GM08714 (cell line): ENCODE data around the gene YTHDC1.
"Not testable (repeated sequence)": the region's sequence is repeated elsewhere in the genome, so short reads cannot be mapped to it uniquely, and the experiment has no call there.

ENCODE experiments used
- H3K4me3 ChIP-seq: fragments of 200-500 bp; sonication (Bioruptor generic); 2 replicates; pipeline ENCODE4 v1.5.1; 2014; ENCODE audit warnings: mild to moderate bottlenecking, low read length, inconsistent platforms
- ZNF274 ChIP-seq: IDR thresholded peaks from 2 replicates; pipeline ENCODE4 v1.6.1; 2012; ENCODE audit warnings: mild to moderate bottlenecking, low read depth, low read length

Gene YTHDC1

GRCh38 chr4:68349649-68350360 lies at the start of gene YTHDC1:
TSS of gene YTHDC1 (minus strand) at chr4:68350090. CDS start at chr4:68349753, 337 bp downstream.
- peak within 1 kb of the TSS; percentile 100 for H3K4me3 ChIP-seq
- TF ChIP-seq ZNF274, result no peak

- H3K4me3 ChIP-seq, result no peak overlapping the region
- TF ChIP-seq ZNF274, result no peak
Observed at GRCh38 chr4:68399306-68399705, 49.4 kb upstream of the YTHDC1 start.

DNA sequence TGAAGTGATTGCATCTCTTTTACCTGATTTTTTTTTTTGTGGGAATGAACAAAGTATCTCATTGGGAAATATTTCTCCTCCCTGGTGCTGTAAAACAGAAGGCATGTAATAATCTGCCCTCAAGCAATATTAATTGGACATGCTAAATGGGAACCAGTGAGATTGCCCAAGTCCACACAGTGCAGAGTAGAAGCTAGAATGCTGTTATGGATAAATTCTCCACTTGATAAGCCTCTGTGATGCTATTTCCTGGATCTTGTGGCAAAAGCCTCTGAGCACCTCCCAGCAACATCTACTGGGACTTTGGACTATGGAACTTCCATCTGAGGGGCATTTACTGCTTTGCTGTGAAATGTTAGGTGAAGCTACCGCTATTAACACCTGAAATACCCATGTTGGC lies 46.9 kb upstream of the YTHDC1 start:
- no peak overlapping the region for H3K4me3 ChIP-seq
- TF ChIP-seq ZNF274, result no peak

DNA sequence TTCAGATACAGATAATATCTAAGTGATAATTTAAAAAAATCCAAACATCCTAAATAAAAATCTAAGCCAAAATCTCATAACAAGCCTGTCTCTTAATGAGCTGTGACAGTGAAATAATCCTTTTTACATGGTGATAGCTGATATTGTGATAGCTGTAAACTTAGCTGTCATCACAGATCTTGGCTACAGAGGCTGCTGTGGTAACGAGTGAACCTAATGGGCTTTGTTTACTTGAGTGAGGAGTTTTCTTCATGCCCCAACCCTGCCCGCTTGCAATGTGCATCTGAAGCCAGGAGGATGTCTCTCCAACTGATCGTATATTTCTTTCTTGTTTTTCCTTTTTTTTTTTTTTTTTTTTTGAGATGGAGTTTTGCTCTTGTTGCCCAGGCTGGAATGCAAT lies 41.5 kb upstream of the YTHDC1 start:
- H3K4me3 ChIP-seq, result no peak overlapping the region
- no peak for TF ChIP-seq ZNF274

GRCh38 chr4:68390205-68390935 lies 40.5 kb upstream of the YTHDC1 start:
- TF ChIP-seq ZNF274, result no peak
- no peak overlapping the region for H3K4me3 ChIP-seq

DNA sequence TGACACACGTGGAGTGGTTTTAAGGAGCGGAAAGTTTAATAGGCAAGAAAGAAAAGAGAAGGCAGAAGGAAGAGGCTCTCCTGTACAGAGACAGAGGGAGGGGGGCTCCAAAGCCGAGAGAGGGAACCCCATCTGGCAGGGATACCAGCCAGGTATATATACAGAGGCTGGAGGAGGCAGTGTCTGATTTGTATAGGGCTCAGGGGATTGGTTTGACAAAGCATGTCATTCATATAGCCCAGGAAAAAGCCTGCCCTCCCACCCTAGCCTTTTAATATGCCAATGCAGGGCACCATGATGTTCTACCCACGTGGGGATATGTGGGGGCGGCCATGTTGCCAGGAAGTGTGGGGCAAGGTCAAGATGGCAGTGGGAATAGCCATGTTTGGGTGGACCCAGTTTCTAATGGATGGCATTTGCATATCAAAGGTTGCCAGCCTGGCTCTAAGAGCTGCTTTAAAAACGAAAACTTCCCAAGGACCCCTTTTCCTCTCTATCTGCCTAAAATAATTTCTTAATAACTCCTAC lies 39.6 kb upstream of the YTHDC1 start:
- not testable (repeated sequence) for H3K4me3 ChIP-seq

GRCh38 chr4:68388347-68388865 lies 38.5 kb upstream of the YTHDC1 start:
- TF ChIP-seq ZNF274, result no peak

GRCh38 chr4:68385267-68385666 lies 35.4 kb upstream of the YTHDC1 start:
- no peak for TF ChIP-seq ZNF274
- H3K4me3 ChIP-seq, result no peak overlapping the region

More at GRCh38 chr4:68388347-68388865, 38.5 kb upstream of the YTHDC1 start:
- H3K4me3 ChIP-seq, result no peak overlapping the region

GRCh38 chr4:68383115-68383514 lies 33.2 kb upstream of the YTHDC1 start:
- no peak for TF ChIP-seq ZNF274

GRCh38 chr4:68378226-68378625 lies 28.3 kb upstream of the YTHDC1 start:
- no peak for TF ChIP-seq ZNF274
- no peak overlapping the region for H3K4me3 ChIP-seq

More at GRCh38 chr4:68383115-68383514, 33.2 kb upstream of the YTHDC1 start:
- no peak overlapping the region for H3K4me3 ChIP-seq

DNA sequence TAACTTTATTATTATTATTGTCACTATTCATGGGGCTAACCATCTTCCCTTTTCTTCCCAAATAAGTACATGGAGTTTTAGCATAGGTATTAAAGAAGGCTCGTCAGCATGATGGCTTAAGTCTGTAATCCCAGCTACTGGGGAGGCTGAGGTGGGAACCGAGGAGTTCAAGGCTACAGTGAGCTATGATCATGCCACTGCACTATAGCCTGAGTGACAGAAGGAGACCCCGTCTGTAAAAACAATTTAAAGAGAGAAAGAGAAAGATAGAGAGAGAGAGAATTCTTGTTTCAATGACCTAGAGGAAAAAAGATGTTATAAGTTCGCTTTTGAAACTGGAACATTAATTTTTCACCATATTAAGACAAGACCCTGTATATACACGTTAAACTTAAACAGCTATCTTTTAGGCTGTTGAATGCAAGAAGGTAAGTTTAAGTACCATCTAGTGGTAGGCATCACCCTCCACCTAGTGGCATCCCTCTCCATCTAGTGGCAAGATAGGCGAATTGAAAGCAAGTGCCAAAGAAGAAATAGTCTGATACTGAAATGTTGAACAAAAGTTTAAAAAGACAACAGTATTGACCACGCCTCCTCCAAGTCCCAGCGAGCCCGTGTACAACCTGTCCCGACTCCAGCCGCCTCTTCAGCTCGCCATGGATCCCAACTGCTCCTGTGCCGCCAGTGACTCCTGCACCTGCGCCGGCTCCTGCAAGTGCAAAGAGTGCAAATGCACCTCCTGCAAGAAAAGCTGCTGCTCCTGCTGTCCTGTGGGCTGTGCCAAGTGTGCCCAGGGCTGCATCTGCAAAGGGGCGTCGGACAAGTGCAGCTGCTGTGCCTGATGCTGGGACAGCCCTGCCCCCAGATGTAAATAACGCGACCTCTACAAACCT lies 26.0 kb upstream of the YTHDC1 start:
- no peak overlapping the region; the same call in 1 of the 2 replicates for H3K4me3 ChIP-seq
- no peak for TF ChIP-seq ZNF274

- H3K4me3 ChIP-seq, result no peak overlapping the region; the same call in 1 of the 2 replicates
Observed at GRCh38 chr4:68373513-68373912, 23.6 kb upstream of the YTHDC1 start.

GRCh38 chr4:68372588-68372987 lies 22.7 kb upstream of the YTHDC1 start:
- H3K4me3 ChIP-seq, result no peak overlapping the region
- no peak for TF ChIP-seq ZNF274

More at GRCh38 chr4:68373513-68373912, 23.6 kb upstream of the YTHDC1 start:
- TF ChIP-seq ZNF274, result no peak
